Measurements from ENCODE around the gene SPATA4. TPM values are rescaled to one million over a fixed set of nuclear protein-coding genes. Genes with fewer than 3 reads are reported as not detected.
"Not testable (repeated sequence)": the region's sequence is repeated elsewhere in the genome, so short reads cannot be mapped to it uniquely, and the experiment has no call there.

SPATA4 gene
- total RNA-seq, 1 donor from 2014 or later: 0.93 TPM

DNA sequence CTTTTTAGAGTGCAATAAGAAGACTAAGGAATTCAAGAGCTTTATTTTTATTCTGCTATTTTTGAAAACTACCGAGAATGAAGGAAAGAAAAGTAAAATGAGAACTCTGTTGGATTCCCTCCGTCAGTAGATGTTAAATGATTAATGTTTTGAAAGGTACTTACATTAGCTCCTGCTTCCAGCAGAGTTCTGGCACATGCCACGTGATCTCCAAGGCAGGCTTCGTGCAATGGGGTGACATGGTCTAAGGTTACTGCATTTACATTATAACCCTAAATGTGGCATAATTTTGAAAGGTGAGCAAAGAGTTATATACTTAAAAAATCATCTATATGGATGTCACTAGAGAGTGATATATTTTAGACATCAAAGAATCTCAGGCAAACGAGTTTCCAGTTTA lies 26.8 kb upstream of the SPATA4 start:
- no peak overlapping the region for H3K4me3 Mint-ChIP-seq (ENCODE audit: low read depth)
- no peaks in the 10 kb centered on the region for H3K27me3 Mint-ChIP-seq
- no peak for DNase-seq (ENCODE audit: low spot score, unreplicated experiment)
- TF ChIP-seq, protein P1, sequence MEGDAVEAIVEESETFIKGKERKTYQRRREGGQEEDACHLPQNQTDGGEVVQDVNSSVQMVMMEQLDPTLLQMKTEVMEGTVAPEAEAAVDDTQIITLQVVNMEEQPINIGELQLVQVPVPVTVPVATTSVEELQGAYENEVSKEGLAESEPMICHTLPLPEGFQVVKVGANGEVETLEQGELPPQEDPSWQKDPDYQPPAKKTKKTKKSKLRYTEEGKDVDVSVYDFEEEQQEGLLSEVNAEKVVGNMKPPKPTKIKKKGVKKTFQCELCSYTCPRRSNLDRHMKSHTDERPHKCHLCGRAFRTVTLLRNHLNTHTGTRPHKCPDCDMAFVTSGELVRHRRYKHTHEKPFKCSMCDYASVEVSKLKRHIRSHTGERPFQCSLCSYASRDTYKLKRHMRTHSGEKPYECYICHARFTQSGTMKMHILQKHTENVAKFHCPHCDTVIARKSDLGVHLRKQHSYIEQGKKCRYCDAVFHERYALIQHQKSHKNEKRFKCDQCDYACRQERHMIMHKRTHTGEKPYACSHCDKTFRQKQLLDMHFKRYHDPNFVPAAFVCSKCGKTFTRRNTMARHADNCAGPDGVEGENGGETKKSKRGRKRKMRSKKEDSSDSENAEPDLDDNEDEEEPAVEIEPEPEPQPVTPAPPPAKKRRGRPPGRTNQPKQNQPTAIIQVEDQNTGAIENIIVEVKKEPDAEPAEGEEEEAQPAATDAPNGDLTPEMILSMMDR (IDR thresholded peaks at IDR 0.05; ENCODE audit: unreplicated experiment): no peak
- no peak overlapping the region for H3K27ac Mint-ChIP-seq
- H3K4me1 Mint-ChIP-seq (ENCODE audit: low read depth): no peaks in the 10 kb centered on the region
- no peaks in the 10 kb centered on the region for H3K36me3 Mint-ChIP-seq (ENCODE audit: insufficient read depth)
- H3K9me3 Mint-ChIP-seq (ENCODE audit: low read depth): no peaks in the 10 kb centered on the region

DNA sequence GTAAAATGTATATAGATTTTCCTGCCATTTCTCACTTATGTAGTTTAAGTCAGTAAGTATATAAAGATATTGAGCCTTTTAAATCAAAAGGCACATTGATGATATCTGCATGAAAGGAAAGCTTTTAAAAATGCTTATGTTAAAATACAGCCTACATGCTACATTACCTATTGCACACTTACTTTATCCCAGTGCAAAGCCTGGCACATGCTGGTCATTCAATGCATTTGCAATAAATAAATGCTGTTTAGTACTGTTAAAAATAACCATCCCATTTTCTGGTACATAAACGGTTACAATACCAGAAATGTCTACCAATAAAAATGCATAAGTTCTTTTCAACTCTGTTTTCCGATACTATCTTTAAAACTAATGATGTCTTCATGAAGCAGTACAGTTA lies 22.1 kb upstream of the SPATA4 start:
- H3K4me3 Mint-ChIP-seq (ENCODE audit: low read depth): no peak overlapping the region

GRCh38 chr4:176212351-176212750 lies 17.0 kb upstream of the SPATA4 start:
- not testable (repeated sequence) for H3K4me3 Mint-ChIP-seq (ENCODE audit: low read depth); H3K36me3 Mint-ChIP-seq (ENCODE audit: insufficient read depth); H3K27me3 Mint-ChIP-seq; H3K27ac Mint-ChIP-seq; H3K4me1 Mint-ChIP-seq (ENCODE audit: low read depth); DNase-seq (ENCODE audit: low spot score, unreplicated experiment); H3K9me3 Mint-ChIP-seq (ENCODE audit: low read depth)

More for the DNA sequence above, 22.1 kb upstream of the SPATA4 start:
- TF ChIP-seq, protein P1 (IDR thresholded peaks at IDR 0.05; ENCODE audit: unreplicated experiment): no peak
- no peaks in the 10 kb centered on the region for H3K27me3 Mint-ChIP-seq
- H3K4me1 Mint-ChIP-seq (ENCODE audit: low read depth): no peaks in the 10 kb centered on the region
- no peak overlapping the region for H3K27ac Mint-ChIP-seq
- no peak for DNase-seq (ENCODE audit: low spot score, unreplicated experiment)
- H3K9me3 Mint-ChIP-seq (ENCODE audit: low read depth): peaks cover 2% of the 10 kb centered on the region
- no peaks in the 10 kb centered on the region for H3K36me3 Mint-ChIP-seq (ENCODE audit: insufficient read depth)

DNA sequence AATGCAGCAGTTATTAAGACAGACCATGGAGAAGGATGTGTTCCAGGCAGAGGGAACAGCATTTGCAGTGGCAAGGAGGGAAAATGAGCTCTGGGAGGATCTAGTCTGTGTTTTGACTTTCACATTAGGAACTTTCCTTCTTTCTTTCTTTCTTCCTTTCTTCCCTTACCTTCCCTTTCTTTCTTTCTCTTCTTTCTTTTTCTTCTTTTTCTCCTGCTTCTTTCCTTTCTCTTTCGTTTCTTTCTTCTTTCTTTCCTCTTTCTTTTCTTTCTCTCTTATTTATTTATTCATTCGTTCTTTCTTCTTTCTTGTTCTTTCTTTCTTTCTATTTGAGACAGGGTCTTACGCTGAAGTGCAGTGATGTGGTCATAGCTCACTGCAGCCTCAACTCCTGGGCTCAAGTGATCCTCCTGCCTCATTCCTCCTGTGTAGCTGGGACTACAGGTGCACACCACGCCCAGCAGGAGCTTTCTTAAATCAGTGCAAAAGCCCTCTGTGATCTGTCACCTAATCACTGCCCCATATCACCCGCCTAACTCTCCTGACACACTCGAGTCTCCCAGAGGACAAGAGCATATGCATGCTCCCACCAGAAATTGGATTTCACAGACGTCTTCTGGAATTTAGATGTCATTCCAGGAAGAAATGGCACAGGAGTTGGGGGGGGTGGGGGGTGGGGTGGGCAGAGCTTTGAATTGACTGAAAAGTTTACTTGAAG lies 15.4 kb upstream of the SPATA4 start:
- DNase-seq (ENCODE audit: low spot score, unreplicated experiment): no peak
- Mint-ChIP-seq H3K4me1 (ENCODE audit: low read depth) (no peaks in the 10 kb centered on the region), H3K27ac (no peak overlapping the region), H3K9me3 (ENCODE audit: low read depth) (peaks cover 4% of the 10 kb centered on the region), H3K27me3 (no peaks in the 10 kb centered on the region), H3K4me3 (ENCODE audit: low read depth) (no peak overlapping the region), H3K36me3 (ENCODE audit: insufficient read depth) (no peaks in the 10 kb centered on the region)
- TF ChIP-seq, protein P1 (IDR thresholded peaks at IDR 0.05; ENCODE audit: unreplicated experiment): no peak

DNA sequence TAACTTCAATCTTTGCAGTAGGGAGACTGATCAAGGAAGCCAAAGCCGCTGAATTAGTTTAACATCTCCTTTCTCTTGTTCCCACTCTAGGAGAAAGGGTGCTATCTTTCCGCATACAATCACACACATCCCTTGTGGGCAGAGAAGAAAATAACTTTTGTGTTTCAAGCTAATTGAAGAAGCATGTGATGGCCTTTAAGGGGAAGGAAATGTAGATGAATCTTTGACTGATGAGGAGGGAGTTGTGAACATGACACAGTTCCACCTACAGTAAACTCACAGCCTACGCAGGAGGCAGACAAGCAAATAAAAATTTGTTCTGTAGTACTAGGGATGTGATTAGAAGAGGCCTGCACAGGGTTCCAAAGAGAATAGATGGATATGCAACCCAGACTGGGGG lies 14.7 kb upstream of the SPATA4 start:
- TF ChIP-seq, protein P1 (IDR thresholded peaks at IDR 0.05; ENCODE audit: unreplicated experiment): no peak

GRCh38 chr4:176209535-176209934 lies 14.2 kb upstream of the SPATA4 start:
- Mint-ChIP-seq H3K36me3 (ENCODE audit: insufficient read depth) (no peaks in the 10 kb centered on the region), H3K27me3 (no peaks in the 10 kb centered on the region), H3K9me3 (ENCODE audit: low read depth) (peaks cover 4% of the 10 kb centered on the region), H3K27ac (no peak overlapping the region), H3K4me3 (ENCODE audit: low read depth) (no peak overlapping the region), H3K4me1 (ENCODE audit: low read depth) (no peaks in the 10 kb centered on the region)
- no peak for DNase-seq (ENCODE audit: low spot score, unreplicated experiment)
- TF ChIP-seq, protein P1 (IDR thresholded peaks at IDR 0.05; ENCODE audit: unreplicated experiment): no peak

More for the DNA sequence above, 14.7 kb upstream of the SPATA4 start:
- H3K27ac Mint-ChIP-seq: no peak overlapping the region
- H3K4me3 Mint-ChIP-seq (ENCODE audit: low read depth): no peak overlapping the region
- H3K9me3 Mint-ChIP-seq (ENCODE audit: low read depth): peaks cover 4% of the 10 kb centered on the region
- H3K27me3 Mint-ChIP-seq: no peaks in the 10 kb centered on the region
- no peaks in the 10 kb centered on the region for H3K4me1 Mint-ChIP-seq (ENCODE audit: low read depth)
- DNase-seq (ENCODE audit: low spot score, unreplicated experiment): no peak
- H3K36me3 Mint-ChIP-seq (ENCODE audit: insufficient read depth): no peaks in the 10 kb centered on the region

All from progenitor cell of endocrine pancreas (in vitro differentiated cells).